ENCODE data around the gene LAMB1.

Gene LAMB1

GRCh38 chr7:108008240-108008639 is 5.3 kb upstream of the LAMB1 start:
- Histone ChIP-seq H3K79me1 (replicated peaks; ENCODE audit: low read length, poor library complexity, severe bottlenecking) (peaks cover 5% of the 10 kb centered on the region), H3K14ac (ENCODE audit: low read length in 2 of 2) (no peak overlapping the region), H3K27me3 (ENCODE audit: control insufficient read depth in 1 of 2, insufficient read depth in 1 of 2, low read length in 2 of 2) (no peaks in the 10 kb centered on the region), H3K27ac (ENCODE audit: low read length, poor library complexity, severe bottlenecking) (no peak overlapping the region), H3K23ac (ENCODE audit: low read length in 2 of 2) (no peak overlapping the region), H2AK5ac (ENCODE audit: low read length, severe bottlenecking) (peak overlapping the region; percentile 17), H2BK5ac (ENCODE audit: low read depth, low read length, poor library complexity, severe bottlenecking) (no peak overlapping the region), H3K9me3 (ENCODE audit: control insufficient read depth, low read length) (no peaks in the 10 kb centered on the region), H2BK15ac (ENCODE audit: low read depth, poor library complexity, severe bottlenecking) (no peak overlapping the region), H3K4me3 (ENCODE audit: insufficient read depth in 1 of 2, low read depth in 1 of 2, low read length in 2 of 2) (no peak overlapping the region), H3K4me2 (ENCODE audit: low read length, poor library complexity, severe bottlenecking) (no peak overlapping the region), H3K36me3 (ENCODE audit: control insufficient read depth in 1 of 2, insufficient read depth in 2 of 2, low read depth in 1 of 2, low read length in 2 of 2) (no peaks in the 10 kb centered on the region), H4K8ac (ENCODE audit: low read length) (no peak overlapping the region), H3K4ac (ENCODE audit: low read depth in 1 of 2, low read length in 2 of 2) (no peak overlapping the region), H3K4me1 (ENCODE audit: control insufficient read depth, insufficient read depth, low read depth, low read length) (peaks cover 19% of the 10 kb centered on the region), H3K9ac (ENCODE audit: low read length) (no peak overlapping the region), H2BK12ac (ENCODE audit: low read length in 2 of 2) (peak overlapping the region in 1 of 2 experiments; percentile 63), H4K91ac (ENCODE audit: low read length) (no peak overlapping the region), H2BK120ac (ENCODE audit: low read depth, low read length) (no peak overlapping the region), H2AFZ (ENCODE audit: low read depth, low read length) (no peak overlapping the region), H3K18ac (ENCODE audit: low read depth in 1 of 2, low read length in 2 of 2) (no peak overlapping the region)
- 90% methylated on average over 2 of the region's 4 CpGs for WGBS
- DNase-seq = no peak

GRCh38 chr7:108007762-108008161 is 4.8 kb upstream of the LAMB1 start:
- H2BK12ac ChIP-seq (ENCODE audit: low read length in 2 of 2) = peak overlapping the region in 1 of 2 experiments; percentile 35
- H3K18ac ChIP-seq (ENCODE audit: low read depth in 1 of 2, low read length in 2 of 2) = no peak overlapping the region
- no peaks in the 10 kb centered on the region for H3K27me3 ChIP-seq (ENCODE audit: control insufficient read depth in 1 of 2, insufficient read depth in 1 of 2, low read length in 2 of 2)
- no peak overlapping the region for H3K23ac ChIP-seq (ENCODE audit: low read length in 2 of 2)
- H2AK5ac ChIP-seq (ENCODE audit: low read length, severe bottlenecking) = peak overlapping the region; percentile 4
- H3K4me1 ChIP-seq (ENCODE audit: control insufficient read depth, insufficient read depth, low read depth, low read length) = peaks cover 18% of the 10 kb centered on the region
- H2AFZ ChIP-seq (ENCODE audit: low read depth, low read length) = no peak overlapping the region
- H3K4me3 ChIP-seq (ENCODE audit: insufficient read depth in 1 of 2, low read depth in 1 of 2, low read length in 2 of 2) = no peak overlapping the region
- no peak overlapping the region for H2BK120ac ChIP-seq (ENCODE audit: low read depth, low read length)
- no peak for DNase-seq
- no peak overlapping the region for H3K4ac ChIP-seq (ENCODE audit: low read depth in 1 of 2, low read length in 2 of 2)
- H2BK15ac ChIP-seq (ENCODE audit: low read depth, poor library complexity, severe bottlenecking) = no peak overlapping the region
- H3K4me2 ChIP-seq (ENCODE audit: low read length, poor library complexity, severe bottlenecking) = no peak overlapping the region
- 70% methylated on average over 3 of the region's 3 CpGs for WGBS
- H3K9me3 ChIP-seq (ENCODE audit: control insufficient read depth, low read length) = no peaks in the 10 kb centered on the region
- peaks cover 4% of the 10 kb centered on the region for H3K79me1 ChIP-seq (replicated peaks; ENCODE audit: low read length, poor library complexity, severe bottlenecking)
- no peak overlapping the region for H4K91ac ChIP-seq (ENCODE audit: low read length)
- H2BK5ac ChIP-seq (ENCODE audit: low read depth, low read length, poor library complexity, severe bottlenecking) = no peak overlapping the region
- no peak overlapping the region for H4K8ac ChIP-seq (ENCODE audit: low read length)
- no peak overlapping the region for H3K14ac ChIP-seq (ENCODE audit: low read length in 2 of 2)
- no peaks in the 10 kb centered on the region for H3K36me3 ChIP-seq (ENCODE audit: control insufficient read depth in 1 of 2, insufficient read depth in 2 of 2, low read depth in 1 of 2, low read length in 2 of 2)
- H3K9ac ChIP-seq (ENCODE audit: low read length) = no peak overlapping the region
- no peak overlapping the region for H3K27ac ChIP-seq (ENCODE audit: low read length, poor library complexity, severe bottlenecking)

GRCh38 chr7:108007261-108007660 is 4.3 kb upstream of the LAMB1 start:
- Histone ChIP-seq H4K8ac (ENCODE audit: low read length) (no peak overlapping the region), H3K27ac (ENCODE audit: low read length, poor library complexity, severe bottlenecking) (no peak overlapping the region), H4K91ac (ENCODE audit: low read length) (no peak overlapping the region), H3K9ac (ENCODE audit: low read length) (no peak overlapping the region), H3K14ac (ENCODE audit: low read length in 2 of 2) (no peak overlapping the region), H3K23ac (ENCODE audit: low read length in 2 of 2) (no peak overlapping the region), H3K36me3 (ENCODE audit: control insufficient read depth in 1 of 2, insufficient read depth in 2 of 2, low read depth in 1 of 2, low read length in 2 of 2) (no peaks in the 10 kb centered on the region), H3K18ac (ENCODE audit: low read depth in 1 of 2, low read length in 2 of 2) (no peak overlapping the region), H3K4ac (ENCODE audit: low read depth in 1 of 2, low read length in 2 of 2) (no peak overlapping the region), H2AK5ac (ENCODE audit: low read length, severe bottlenecking) (peak overlapping the region; percentile 21), H2BK15ac (ENCODE audit: low read depth, poor library complexity, severe bottlenecking) (no peak overlapping the region), H3K79me1 (replicated peaks; ENCODE audit: low read length, poor library complexity, severe bottlenecking) (peaks cover 4% of the 10 kb centered on the region), H2BK5ac (ENCODE audit: low read depth, low read length, poor library complexity, severe bottlenecking) (no peak overlapping the region), H2BK12ac (ENCODE audit: low read length in 2 of 2) (peak overlapping the region in 1 of 2 experiments; percentile 24), H3K4me1 (ENCODE audit: control insufficient read depth, insufficient read depth, low read depth, low read length) (peaks cover 17% of the 10 kb centered on the region), H3K4me3 (ENCODE audit: insufficient read depth in 1 of 2, low read depth in 1 of 2, low read length in 2 of 2) (no peak overlapping the region), H3K9me3 (ENCODE audit: control insufficient read depth, low read length) (no peaks in the 10 kb centered on the region), H2AFZ (ENCODE audit: low read depth, low read length) (no peak overlapping the region), H3K4me2 (ENCODE audit: low read length, poor library complexity, severe bottlenecking) (no peak overlapping the region), H2BK120ac (ENCODE audit: low read depth, low read length) (no peak overlapping the region), H3K27me3 (ENCODE audit: control insufficient read depth in 1 of 2, insufficient read depth in 1 of 2, low read length in 2 of 2) (no peaks in the 10 kb centered on the region)
- WGBS = 43% methylated on average over 1 of the region's 3 CpGs
- DNase-seq = peak; percentile 66

- Histone ChIP-seq H2BK12ac (ENCODE audit: low read length in 2 of 2) (peak overlapping the region; percentile 80 to 95), H3K9me3 (ENCODE audit: control insufficient read depth, low read length) (no peaks in the 10 kb centered on the region), H2BK15ac (ENCODE audit: low read depth, poor library complexity, severe bottlenecking) (peak overlapping the region; percentile 60), H2BK5ac (ENCODE audit: low read depth, low read length, poor library complexity, severe bottlenecking) (peak overlapping the region; percentile 87), H3K4ac (ENCODE audit: low read depth in 1 of 2, low read length in 2 of 2) (peak overlapping the region; percentile 89 to 91), H3K14ac (ENCODE audit: low read length in 2 of 2) (no peak overlapping the region), H3K4me1 (ENCODE audit: control insufficient read depth, insufficient read depth, low read depth, low read length) (peaks cover 15% of the 10 kb centered on the region), H4K91ac (ENCODE audit: low read length) (peak overlapping the region; percentile 76), H3K27me3 (ENCODE audit: control insufficient read depth in 1 of 2, insufficient read depth in 1 of 2, low read length in 2 of 2) (no peaks in the 10 kb centered on the region), H3K79me1 (replicated peaks; ENCODE audit: low read length, poor library complexity, severe bottlenecking) (peaks cover 4% of the 10 kb centered on the region), H3K4me3 (ENCODE audit: insufficient read depth in 1 of 2, low read depth in 1 of 2, low read length in 2 of 2) (no peak overlapping the region), H2AFZ (ENCODE audit: low read depth, low read length) (no peak overlapping the region), H3K9ac (ENCODE audit: low read length) (no peak overlapping the region), H4K8ac (ENCODE audit: low read length) (peak overlapping the region; percentile 58), H3K4me2 (ENCODE audit: low read length, poor library complexity, severe bottlenecking) (peak overlapping the region; percentile 61), H3K23ac (ENCODE audit: low read length in 2 of 2) (peak overlapping the region in 1 of 2 experiments; percentile 85), H3K18ac (ENCODE audit: low read depth in 1 of 2, low read length in 2 of 2) (peak overlapping the region; percentile 34 to 79), H2AK5ac (ENCODE audit: low read length, severe bottlenecking) (peak overlapping the region; percentile 92), H2BK120ac (ENCODE audit: low read depth, low read length) (peak overlapping the region; percentile 35), H3K36me3 (ENCODE audit: control insufficient read depth in 1 of 2, insufficient read depth in 2 of 2, low read depth in 1 of 2, low read length in 2 of 2) (peaks cover 12 to 17% of the 10 kb centered on the region in 2 experiments), H3K27ac (ENCODE audit: low read length, poor library complexity, severe bottlenecking) (peak overlapping the region; percentile 99)
- WGBS = 45% methylated on average over 12 of the region's 13 CpGs
- peak; percentile 65 for DNase-seq
These were observed 1.5 kb upstream of the LAMB1 start for GRCh38 chr7:108004220-108005142.
